ENCODE data around the gene TTC28. TPM values are rescaled to one million over a fixed set of nuclear protein-coding genes. Genes with fewer than 3 reads are reported as not detected.

TTC28 gene
- total RNA-seq, 3 donors from 2014 or later = 9.6 to 32.3 (median 13.2) TPM

DNA sequence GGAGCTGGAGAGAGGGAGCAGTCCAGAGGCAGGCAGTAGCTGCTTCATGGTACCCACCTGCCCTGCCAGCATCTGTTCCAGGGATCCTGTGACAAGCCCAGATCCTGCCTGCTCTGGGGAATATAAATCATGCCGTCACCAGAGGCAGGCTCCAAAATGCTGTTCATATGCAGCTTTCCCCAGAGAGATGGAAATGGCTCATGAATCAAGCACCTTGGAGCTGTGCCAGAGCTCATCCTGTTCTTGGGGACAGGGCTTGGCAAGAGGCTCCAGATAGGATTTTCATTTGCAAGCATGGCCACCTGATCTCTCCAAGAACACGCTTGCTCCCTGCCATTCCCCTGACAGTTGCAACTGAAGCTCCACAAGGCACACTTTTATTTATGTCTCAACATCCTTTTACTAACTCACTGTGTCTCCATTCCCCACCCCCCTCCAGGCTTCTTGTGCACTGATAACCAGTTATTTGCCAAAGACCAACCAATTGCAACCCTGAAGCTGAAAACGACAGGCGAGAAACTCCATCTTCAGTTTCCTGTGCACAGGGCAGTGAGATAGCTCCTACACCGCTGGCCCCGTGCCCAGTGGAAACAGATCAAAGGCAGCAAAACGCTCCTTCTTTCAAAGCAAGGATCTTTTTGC lies 644.8 kb downstream of the TTC28 start:
- Histone ChIP-seq H3K36me3 (ENCODE audit: low read depth) (no peaks in the 10 kb centered on the region), H3K4me3 (no peak overlapping the region), H3K4me1 (ENCODE audit: low read depth) (peaks cover 4% of the 10 kb centered on the region), H3K9me3 (no peaks in the 10 kb centered on the region)
- ATAC-seq = peak; percentile 43
- DNase-seq = peak in 1 of 3 donors; percentile 45
- no peak for TF ChIP-seq CTCF (IDR thresholded peaks at IDR 0.05)
- intact Hi-C loops (cut with DNase I, micrococcal nuclease) = no loop called here

GRCh38 chr22:28034145-28034759 lies 645.4 kb downstream of the TTC28 start:
- no peaks in the 10 kb centered on the region for H3K36me3 ChIP-seq (ENCODE audit: low read depth)
- DNase-seq (no peak), ATAC-seq (no peak)
- intact Hi-C loops (cut with DNase I, micrococcal nuclease) = no loop called here
- no peaks in the 10 kb centered on the region for H3K9me3 ChIP-seq
- H3K4me1 ChIP-seq (ENCODE audit: low read depth) = peaks cover 4% of the 10 kb centered on the region
- no peak overlapping the region for H3K4me3 ChIP-seq
- TF ChIP-seq CTCF (IDR thresholded peaks at IDR 0.05) = no peak

DNA sequence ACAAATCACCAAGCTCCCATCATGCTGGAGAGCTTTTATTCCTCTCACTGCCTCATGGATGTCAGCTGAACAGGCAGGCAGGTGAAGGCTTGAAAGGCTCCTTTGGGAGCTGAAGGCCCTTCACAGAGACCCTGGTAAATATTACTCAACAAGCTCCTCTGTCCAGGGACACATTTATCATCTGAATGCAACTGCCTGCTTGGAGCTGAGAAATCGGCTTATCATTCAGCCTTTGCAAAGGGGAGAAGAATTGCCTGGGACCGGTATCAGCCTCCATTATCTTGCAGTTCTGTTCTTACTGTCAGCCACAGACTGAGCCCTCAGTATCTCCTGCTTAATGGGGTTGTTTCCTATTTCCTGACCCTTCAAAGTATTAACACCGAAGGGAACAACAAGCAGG lies 646.8 kb downstream of the TTC28 start:
- H3K4me1 ChIP-seq (ENCODE audit: low read depth) = peaks cover 4% of the 10 kb centered on the region
- no peaks in the 10 kb centered on the region for H3K9me3 ChIP-seq
- DNase-seq (no peak), ATAC-seq (no peak)
- no peak overlapping the region for H3K4me3 ChIP-seq
- TF ChIP-seq CTCF (IDR thresholded peaks at IDR 0.05) = no peak
- intact Hi-C loops (cut with DNase I, micrococcal nuclease) = no loop called here
- no peaks in the 10 kb centered on the region for H3K36me3 ChIP-seq (ENCODE audit: low read depth)

DNA sequence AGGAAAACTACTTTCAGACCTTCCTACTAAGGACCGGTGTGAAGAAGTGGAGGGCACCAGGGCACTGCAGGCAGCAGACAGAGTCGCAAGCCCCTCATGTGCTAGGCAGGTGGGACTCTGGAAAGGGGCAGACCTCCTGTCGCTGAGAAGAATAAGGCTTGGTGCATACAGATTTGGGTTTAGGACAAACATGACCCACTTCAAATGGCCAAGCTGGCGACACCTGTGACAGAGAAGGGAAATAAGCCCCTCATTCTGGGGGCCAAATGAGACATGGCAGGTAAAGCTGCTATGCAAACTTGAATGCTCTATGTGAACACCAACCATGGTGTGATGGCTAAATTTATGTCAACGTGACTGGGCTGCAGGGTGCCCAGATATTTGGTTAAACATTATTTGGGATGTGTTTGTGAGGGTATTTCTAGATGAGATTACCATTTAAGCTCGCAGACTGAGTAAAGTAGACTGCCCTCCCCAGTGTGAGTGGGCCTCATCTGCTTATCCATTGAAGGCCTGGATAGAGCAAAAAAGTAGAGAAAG lies 648.2 kb downstream of the TTC28 start:
- no peaks in the 10 kb centered on the region for H3K9me3 ChIP-seq
- intact Hi-C loops (cut with DNase I, micrococcal nuclease) = no loop called here
- DNase-seq (no peak), ATAC-seq (no peak)
- no peaks in the 10 kb centered on the region for H3K36me3 ChIP-seq (ENCODE audit: low read depth)
- peaks cover 4% of the 10 kb centered on the region for H3K4me1 ChIP-seq (ENCODE audit: low read depth)
- H3K4me3 ChIP-seq = no peak overlapping the region
- TF ChIP-seq CTCF (IDR thresholded peaks at IDR 0.05) = no peak

GRCh38 chr22:28030473-28030872 lies 649.2 kb downstream of the TTC28 start:
- Histone ChIP-seq H3K9me3 (no peaks in the 10 kb centered on the region), H3K4me3 (no peak overlapping the region), H3K4me1 (ENCODE audit: low read depth) (peaks cover 4% of the 10 kb centered on the region), H3K36me3 (ENCODE audit: low read depth) (no peaks in the 10 kb centered on the region)
- no peak for TF ChIP-seq CTCF (IDR thresholded peaks at IDR 0.05)
- intact Hi-C loops (cut with DNase I, micrococcal nuclease) = no loop called here
- DNase-seq = no peak
- no peak for ATAC-seq

All from mucosa of descending colon (tissue), 3 donors.